HG03039 (cell line): ENCODE results near the gene AHCYL2.
"Not testable (repeated sequence)": the region's sequence is repeated elsewhere in the genome, so short reads cannot be mapped to it uniquely, and the experiment has no call there.

Experiments
- ATAC-seq: cut with Tn5 transposase; IDR thresholded peaks from one replicate; pipeline ENCODE4 v1.9.1; 2021; ENCODE audit warnings: mild to moderate bottlenecking, moderate library complexity; ENCODE audit not compliant: unreplicated experiment

AHCYL2 gene

DNA sequence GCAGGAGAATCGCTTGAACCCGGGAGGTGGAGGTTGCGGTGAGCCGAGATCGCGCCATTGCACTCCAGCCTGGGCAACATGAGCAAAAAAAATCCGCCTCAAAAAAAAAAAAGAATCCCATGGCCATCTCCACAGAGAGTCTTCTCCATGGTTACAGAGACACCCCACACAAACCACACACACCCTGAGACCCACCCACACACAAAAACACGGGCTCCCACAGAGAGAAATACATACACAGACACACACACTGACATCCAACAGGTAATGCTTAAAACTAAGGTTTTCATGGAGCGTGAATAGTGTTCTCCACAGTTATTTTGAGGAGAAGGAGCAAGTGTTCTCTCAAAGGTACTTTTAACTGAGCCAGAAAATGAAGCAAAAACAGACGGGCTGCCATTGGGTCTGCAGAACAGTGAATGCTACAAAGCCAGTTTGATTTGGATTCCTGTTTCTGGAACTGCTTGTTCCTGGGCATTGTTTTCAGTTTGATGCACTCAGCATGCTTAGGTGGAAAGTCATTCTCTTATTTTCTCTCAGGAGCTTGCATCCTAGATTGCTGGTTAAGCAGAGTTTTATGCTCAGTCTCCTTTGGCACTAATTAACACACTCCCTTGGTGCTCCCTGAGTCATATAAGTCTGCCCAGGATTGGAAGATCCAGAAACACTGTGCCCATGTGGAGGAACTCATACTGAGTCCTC is 15.4 kb downstream of the AHCYL2 start:
- ATAC-seq, result no peak

DNA sequence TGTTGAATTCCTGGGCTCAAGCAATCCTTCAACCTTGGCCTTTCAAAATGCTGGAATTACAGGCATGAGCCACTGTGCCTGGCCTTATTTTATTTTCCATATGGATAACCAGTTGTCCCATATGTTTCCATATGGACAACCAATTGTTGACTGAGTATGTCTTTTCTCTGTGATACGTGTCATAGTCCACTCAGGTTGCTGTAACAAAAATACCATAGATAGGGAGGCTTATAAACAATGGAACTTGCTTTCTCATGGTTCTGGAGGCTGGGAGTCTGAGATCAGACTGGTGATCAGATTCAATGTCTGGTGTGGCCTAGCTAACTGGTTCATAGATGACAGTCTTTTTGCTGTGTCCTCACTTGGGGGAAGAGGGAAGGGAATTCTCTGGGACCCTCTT is 19.4 kb downstream of the AHCYL2 start:
- ATAC-seq, result no peak

DNA sequence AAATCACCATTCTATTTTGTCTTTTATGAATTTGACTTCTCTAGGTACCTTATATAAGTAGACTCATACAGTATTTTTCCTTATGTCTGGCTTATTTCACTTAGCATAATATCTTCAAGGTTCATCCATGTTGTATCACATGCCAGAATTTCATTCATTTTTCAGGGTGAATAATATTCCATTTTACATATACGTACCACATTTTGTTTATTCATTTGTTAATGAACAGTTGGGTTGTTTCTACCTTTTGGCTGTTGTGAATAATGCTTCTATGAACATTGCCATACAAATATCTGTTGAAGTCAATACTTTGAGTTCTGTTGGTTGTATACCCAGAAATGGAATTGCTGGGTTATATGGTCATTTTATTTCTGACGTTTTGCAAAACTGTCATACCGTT is 20.7 kb downstream of the AHCYL2 start:
- no peak for ATAC-seq

DNA sequence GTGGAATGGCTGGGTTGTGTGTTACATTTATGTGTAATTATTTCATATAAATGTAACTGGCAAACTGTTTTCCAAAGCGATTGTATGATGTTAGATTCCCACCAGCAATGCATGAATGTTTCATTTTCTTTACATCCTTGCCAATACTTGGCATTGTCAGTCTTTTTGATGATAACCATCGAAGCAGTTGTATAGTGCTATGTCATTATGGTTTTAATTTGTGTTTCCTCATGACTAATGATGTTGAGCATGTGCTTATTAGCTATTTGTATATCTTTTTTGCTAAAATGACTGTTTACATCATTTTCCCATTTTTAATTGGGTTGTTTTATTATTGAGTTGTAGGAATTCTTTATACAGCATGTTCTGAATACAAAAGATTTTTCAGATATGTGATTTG is 22.3 kb downstream of the AHCYL2 start:
- ATAC-seq, result no peak

DNA sequence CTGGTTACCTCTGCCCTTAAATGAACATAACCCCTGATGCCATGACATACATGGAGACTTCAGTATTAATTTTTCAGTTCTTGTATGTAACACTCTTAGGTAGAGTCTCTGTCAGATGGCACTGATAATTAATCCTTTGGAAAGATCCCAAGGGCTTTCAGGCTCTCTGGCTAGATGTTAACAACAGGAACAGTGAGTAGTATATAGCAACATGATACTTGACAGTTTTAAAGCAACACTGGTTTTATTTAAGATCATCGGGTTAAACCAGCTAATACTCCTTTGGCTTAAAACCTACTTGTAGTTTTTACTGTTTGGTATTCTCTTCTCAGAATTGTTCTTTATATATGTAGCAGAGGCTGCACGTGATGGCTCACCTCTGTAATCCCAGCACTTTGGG is 27.3 kb downstream of the AHCYL2 start:
- no peak for ATAC-seq

DNA sequence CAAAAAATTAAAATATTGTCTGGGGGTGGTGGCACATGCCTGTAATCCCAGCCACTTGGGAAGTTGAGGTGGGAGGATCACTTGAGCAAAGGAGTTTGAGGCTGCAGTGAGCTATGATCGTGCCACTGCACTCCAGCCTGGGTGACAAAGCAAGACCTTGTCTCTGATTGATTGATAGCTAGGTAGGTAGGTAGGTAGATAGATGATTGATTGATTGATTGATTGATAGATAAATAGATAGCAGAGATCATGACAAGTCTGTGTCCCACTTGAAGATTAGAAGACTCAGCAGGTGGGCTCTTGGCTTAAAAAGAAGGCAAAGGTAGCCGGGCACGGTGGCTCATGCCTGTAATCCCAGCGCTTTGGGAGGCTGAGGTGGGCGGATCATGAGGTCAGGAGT is 27.8 kb downstream of the AHCYL2 start:
- not testable (repeated sequence) for ATAC-seq

DNA sequence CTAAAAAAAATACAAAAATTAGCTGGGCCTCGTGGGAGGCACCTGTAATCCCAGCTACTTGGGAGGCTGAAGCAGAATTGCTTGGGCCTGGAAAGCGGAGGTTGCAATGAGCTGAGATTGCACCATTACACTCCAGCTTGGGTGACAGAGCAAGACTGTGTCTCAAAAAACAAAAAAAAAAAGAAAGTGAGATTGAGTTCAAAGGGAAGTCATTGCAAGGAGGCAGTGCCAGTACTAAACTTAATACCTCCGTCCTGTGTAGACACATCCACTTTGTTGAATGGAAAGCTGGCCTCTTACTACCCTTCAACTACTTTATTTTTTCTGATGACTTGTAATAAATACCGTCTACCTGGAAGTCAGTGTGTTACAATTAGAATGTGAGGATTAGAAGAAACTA is 31.0 kb downstream of the AHCYL2 start:
- no peak for ATAC-seq

DNA sequence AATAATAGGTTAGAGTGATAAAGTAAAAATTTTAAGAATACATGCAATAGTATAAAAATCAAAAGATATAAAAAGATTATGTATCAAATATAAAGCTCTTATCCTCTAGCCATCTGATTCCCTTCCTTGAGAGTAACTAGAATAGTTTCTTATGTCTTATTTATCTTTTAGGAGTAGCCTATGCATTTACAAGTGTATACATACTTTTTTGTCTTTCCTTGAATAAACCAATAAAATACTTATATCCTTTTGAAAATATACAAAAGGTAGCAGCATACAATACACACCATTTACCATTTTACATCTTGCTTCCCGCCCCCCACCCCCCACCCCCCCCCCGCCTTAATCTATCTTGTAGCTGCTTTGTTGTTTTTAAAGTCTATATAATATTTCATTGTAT is 31.4 kb downstream of the AHCYL2 start:
- no peak for ATAC-seq

DNA sequence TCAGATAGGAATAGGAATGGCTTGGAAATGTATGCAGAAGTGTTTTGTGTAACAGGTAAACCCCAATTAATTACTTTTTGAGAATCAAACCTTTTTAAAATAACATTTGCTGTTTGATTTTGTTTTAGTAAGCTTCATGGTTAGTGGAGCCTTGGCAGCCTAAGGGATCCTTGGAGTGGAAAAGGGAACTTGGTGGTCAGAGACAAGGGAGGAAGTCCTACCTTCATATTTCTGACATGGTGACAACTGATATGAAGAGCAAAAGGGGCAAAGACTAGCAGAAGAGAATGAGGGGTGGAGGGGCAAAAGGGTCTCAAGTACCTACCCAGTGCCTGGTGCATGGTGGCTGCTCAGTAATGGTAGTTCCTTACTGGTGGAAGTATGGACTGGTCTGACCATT is 32.3 kb downstream of the AHCYL2 start:
- ATAC-seq, result no peak

DNA sequence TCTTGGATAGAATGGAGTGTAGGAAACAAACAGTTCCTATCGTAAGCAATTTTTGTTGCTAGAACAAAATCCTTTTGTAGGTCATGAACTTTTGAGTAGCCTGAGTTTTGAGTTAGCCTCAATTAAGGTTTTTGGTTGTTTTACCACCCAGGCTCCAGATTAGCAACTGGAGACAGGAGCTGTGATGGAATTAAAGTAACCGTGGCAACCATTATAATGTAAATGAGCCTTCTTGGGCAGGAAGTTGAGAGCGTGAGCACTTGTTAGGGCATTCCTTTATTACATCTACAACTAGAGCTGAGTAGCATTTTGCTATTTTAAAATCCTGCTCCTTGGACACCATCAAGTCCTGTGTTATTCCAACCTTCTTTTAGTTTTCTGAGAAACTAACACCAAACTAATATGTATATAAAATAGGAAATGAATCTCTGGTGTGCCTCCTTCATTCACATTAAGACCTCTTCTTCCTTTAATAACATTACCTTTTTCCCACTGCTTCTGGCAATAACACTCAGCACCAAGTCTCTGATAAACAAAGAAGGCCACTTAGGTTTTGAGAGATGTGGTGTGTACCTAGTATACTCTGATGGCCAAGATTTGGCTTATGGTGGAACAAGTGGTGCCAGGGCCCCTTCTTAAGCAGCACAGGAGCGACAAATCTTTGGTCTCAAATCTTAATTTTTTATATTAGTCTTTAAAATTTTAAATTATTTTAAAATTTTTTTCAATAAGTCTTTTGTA is 34.0 kb downstream of the AHCYL2 start:
- ATAC-seq, result no peak

DNA sequence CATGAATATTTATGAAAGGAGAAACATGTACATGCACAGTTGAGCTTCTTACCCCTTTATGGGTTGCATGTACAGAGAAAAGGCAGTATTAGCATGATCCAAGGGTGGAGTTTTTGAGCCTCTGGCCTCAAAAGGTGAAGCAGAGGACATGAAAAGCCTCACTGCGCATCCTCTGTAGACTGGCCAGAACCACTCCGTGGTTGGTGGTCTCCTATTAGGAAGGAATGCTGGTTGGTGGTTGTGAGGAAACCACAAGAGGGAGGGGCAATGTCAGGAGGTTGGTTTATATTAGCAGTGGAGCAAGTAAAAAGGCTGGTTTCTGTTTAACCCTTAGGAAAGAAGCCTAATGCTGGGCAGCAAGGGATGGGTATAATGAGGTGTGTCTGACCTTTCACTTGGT is 37.5 kb downstream of the AHCYL2 start:
- ATAC-seq, result no peak

DNA sequence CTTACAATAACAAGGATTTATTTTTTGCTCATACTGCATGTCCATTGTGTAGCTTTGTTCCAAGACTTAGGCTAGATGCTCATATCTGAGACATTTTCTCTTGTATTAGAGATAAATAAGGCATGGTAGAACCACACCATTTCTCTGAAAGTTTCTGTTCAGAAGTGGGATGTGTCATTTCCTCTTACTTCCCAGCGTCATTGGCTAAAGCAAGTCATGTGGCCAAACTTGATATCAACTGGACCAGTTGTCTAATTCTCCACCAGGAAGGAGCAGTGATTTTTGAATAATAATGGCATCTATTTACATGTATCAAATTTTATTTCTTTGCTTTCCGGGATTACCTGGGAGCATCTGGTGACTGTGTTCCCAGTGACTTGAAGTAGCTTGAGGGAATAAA is 38.3 kb downstream of the AHCYL2 start:
- ATAC-seq, result no peak

DNA sequence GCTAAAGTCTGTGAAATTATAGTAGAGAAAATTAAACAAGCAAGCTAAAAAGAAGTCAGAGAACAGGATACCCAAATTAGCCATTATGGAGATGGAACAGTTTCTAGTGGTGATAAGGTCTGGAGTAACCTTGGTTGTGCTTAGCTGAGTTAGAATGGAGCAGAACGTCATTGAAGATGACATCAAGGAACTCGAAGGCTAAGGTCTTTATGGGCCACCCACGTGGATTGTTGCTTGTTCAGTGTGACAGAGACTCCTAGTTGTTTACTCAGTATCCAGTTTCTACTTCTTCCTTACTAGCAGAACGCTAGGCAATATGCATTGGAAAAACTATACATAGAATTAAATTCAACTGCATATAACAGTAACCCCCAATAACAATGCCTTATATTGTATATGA is 39.7 kb downstream of the AHCYL2 start:
- ATAC-seq, result no peak

DNA sequence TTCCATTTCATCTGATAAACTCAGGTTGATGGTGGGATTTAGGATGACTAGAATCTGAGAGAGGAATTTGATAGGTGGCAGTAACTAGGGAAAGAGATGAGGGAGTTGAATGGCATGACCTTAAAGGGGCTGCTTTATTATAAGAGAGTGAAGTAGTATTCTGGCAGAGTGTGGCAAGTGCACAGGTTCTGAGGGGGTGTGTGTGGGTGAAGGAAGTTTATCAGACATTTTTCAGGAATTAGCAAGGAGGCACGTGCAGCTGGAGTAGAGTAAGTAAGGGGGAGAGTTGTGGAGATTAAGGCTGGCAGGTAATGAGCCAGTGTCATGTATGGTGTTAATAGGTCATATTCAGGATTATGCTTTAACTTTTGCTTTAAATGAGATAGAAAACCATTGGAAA is 40.5 kb downstream of the AHCYL2 start:
- no peak for ATAC-seq

DNA sequence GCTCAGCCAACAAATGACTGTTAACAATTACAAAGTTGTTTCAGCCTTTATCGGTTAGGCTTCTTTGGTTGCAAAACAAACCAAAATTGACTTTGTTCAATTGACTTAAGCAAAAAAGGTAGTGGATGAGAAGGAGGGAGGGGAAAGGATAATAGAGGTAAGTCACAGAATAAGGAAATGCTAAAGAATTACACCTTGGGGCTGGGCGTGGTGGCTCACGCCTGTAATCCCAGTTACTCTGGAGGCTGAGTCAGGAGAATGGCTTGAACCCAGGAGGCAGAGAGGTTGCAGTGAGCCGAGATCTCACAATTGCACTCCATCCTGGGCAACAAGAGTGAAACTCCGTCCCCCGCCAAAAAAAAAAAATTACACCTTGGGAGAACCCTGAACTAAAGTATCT is 41.4 kb downstream of the AHCYL2 start:
- ATAC-seq, result no peak

DNA sequence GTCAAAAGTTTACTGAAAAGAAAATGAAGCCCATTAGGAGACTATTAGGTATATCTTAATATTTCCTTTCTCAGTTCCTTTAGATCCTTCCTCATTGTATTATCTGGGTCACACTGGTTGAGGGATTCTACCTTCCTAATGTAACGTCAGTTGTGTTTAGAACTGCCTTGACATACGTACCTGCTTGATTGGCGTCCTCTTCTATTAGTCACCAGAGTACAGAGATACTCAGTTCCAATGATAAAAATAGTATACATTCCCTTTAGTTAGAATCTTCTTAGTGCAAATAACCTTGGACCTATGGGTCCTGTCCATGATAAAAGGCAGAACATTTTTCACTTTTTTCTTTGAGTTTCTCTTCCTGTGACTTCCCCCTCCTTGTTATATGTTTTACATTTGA is 45.2 kb downstream of the AHCYL2 start:
- ATAC-seq, result no peak

DNA sequence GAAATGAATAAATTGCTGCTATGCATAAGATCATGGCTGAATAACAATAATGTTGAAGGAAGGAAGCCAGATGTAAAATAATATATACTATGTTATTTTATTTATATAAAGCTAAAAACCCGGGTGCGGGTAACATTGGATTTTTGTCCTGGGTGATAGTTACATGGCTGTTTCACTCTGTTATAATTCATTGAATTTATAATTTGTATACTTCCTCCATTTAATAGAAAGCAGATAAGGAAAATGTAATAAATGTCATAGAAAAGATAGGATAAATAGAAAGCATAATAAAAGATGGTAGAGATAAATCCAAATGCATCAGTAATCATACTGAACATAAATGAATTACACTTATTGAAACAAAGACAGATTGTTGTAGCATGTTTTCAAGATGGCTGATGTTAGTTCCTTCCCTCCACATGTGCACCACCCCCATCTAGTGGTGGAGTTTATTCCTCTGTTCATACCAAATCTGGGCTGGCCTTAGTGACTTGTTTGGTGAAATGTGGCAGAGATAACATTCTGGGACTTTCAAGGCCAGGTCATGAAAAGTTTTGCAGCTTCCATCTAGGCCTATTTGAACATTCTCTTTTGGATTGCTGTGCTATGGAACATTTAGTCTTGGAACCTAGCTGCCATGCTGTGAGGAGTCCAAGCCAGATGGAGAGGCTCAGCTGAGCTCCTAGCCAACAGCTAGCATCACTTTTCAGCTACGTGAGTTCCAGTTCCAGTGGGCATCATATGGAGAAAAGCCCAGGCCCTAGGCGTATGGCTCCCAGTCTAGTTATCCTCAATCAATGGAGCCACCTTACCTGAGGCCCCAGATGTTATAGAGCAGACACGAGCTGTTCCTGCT is 46.9 kb downstream of the AHCYL2 start:
- ATAC-seq, result no peak

DNA sequence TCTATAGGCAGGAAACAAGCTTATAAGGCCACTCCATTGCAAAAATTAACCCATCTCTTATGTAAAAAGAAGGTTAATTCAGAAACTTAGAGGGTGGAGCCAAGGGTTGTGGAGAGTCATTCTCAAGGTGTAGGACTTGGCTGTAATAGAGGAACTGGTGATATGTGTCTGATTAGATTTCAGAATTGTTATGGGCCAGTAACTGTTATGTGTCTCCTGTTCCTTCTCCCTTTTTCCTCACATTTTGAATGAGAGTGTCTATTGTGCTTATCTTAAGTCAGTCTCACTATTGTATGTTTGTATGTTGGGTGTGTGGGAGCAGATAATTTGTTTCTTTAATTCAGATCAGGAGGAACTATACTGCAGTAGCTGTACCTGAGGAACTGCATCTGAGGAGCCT is 49.1 kb downstream of the AHCYL2 start:
- no peak for ATAC-seq

DNA sequence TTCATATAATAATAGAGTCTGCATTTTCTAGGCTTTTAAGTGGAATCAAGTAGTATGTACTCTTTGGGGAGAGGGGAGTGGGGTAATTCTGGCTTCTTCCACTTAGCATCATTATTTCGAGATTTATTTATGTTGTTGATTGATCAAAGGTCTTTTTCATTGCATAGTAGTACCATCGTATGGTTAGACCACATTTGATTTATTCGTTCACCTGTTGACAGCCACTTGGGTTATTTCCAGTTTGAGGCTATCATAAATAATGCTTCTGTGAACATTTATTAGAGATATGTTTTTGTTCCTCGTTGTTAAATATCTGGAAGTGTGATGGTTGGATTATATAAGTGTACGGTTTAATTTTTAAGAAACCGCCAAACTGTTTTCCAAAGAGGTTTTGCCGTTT is 52.8 kb downstream of the AHCYL2 start:
- no peak for ATAC-seq

DNA sequence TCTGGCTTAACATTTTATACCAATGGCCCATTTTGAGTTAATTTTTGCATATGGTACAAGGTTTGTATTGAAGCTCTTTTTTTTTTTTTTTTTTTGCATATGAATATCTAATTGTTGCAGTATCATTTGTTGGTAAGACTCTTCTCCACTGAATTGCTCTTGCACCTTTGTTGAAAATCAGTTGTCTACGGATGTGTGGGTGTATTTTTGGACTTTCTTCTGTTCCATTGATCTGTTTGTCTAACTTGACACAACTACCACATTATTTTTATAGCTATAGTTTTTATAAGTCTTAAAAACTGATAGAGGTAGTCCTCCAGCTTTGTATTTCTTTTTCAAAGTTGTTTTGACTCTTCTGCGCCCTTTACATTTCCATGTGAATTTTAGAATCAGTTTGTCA is 53.9 kb downstream of the AHCYL2 start:
- ATAC-seq, result no peak

DNA sequence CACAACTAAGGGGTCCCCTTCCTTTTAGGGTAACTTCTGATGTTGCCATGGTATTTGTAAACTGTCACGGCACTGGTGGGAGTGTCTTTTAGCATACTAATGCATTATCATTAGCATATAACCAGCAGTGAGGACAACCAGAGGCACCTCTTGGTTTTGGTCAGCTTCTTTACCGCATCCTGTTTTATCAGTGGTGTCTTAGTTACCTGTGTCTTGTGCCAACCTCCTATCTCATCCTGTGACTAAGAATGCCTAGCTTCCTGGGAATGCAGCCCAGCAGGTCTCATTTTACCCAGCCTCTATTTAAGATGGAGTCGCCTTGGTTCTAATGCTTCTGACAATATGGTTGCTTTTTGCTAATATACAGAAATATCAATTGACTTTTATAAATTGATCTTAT is 54.9 kb downstream of the AHCYL2 start:
- ATAC-seq, result no peak

DNA sequence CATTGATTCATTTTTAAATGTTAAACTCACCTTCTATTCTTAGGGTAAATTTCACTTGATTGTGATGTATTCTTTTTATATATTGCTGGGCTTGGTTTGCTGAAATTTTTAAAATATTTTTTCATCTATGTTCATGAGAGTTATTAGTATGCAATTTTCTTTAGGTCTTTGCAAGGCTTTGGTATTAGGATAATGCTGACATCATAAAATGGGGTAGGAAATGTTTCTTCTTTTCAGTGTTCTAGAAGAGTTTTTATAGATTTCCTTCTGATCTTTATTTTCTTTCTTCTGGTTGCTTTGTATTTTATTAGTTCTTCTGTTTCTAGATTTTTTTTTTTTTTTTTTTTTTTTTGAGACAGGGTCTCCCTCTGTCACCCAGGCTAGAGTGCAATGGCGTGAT is 56.3 kb downstream of the AHCYL2 start:
- no peak for ATAC-seq
